Loucy (cell line): ENCODE results near the gene SPEM2.

Experiments used
- H2AFZ ChIP-seq: fragments of 200-600 bp; sonication (generic); 2 replicates; pipeline ENCODE4 v1.6.0; 2016; ENCODE audit warnings: antibody characterized with exemption, mild to moderate bottlenecking, low read length, moderate library complexity
- H3F3A ChIP-seq: fragments of 200-600 bp; 2 replicates; pipeline ENCODE4 v1.6.0; 2016; ENCODE audit warnings: antibody characterized with exemption, low read depth, mild to moderate bottlenecking
- H3K27me3 ChIP-seq: fragments of 200-600 bp; sonication (generic); 2 replicates; pipeline ENCODE4 v1.6.1; 2014; ENCODE audit warnings: low read length, mild to moderate bottlenecking; ENCODE audit not compliant: insufficient read depth, poor library complexity, severe bottlenecking
- H3K36me3 ChIP-seq: fragments of 200-600 bp; sonication (generic); 2 replicates; pipeline ENCODE4 v1.6.1; 2016; ENCODE audit warnings: low read length; ENCODE audit not compliant: insufficient read depth
- H3K4me1 ChIP-seq: fragments of 200-600 bp; sonication (generic); 2 replicates; pipeline ENCODE4 v1.5.1; 2014; ENCODE audit warnings: low read length, mild to moderate bottlenecking; ENCODE audit not compliant: insufficient read depth, poor library complexity, severe bottlenecking
- H3K4me2 ChIP-seq: fragments of 200-600 bp; sonication (generic); 2 replicates; pipeline ENCODE4 v1.6.0; 2014; ENCODE audit warnings: antibody characterized with exemption, low read length, low read depth, mild to moderate bottlenecking; ENCODE audit not compliant: poor library complexity, severe bottlenecking
- H3K4me3 ChIP-seq: fragments of 200-600 bp; sonication (generic); 2 replicates; pipeline ENCODE4 v1.5.1; 2014; ENCODE audit warnings: low read length, mild to moderate bottlenecking, mixed read lengths; ENCODE audit not compliant: poor library complexity, severe bottlenecking
- H3K79me2 ChIP-seq: fragments of 200-600 bp; sonication (generic); 2 replicates; pipeline ENCODE4 v1.6.1; 2014; ENCODE audit warnings: low read length; ENCODE audit not compliant: insufficient read depth
- H3K9ac ChIP-seq: fragments of 200-600 bp; sonication (generic); 2 replicates; pipeline ENCODE4 v1.6.0; 2014; ENCODE audit warnings: mild to moderate bottlenecking, low read depth, low read length, moderate library complexity; ENCODE audit not compliant: poor library complexity, severe bottlenecking
- H3K9me2 ChIP-seq: fragments of 200-600 bp; sonication (generic); replicated peaks from 2 replicates; pipeline ENCODE4 v1.6.1; 2016; ENCODE audit warnings: low read depth, low read length, mixed read lengths
- H3K9me3 ChIP-seq: fragments of 200-600 bp; sonication (generic); 2 replicates; pipeline ENCODE4 v1.6.1; 2014; ENCODE audit warnings: mild to moderate bottlenecking, antibody characterized with exemption, low read length, low read depth; ENCODE audit not compliant: insufficient read depth
- H4K20me1 ChIP-seq: fragments of 200-600 bp; sonication (generic); 2 replicates; pipeline ENCODE4 v1.6.0; 2014; ENCODE audit warnings: antibody characterized with exemption, low read length, mild to moderate bottlenecking; ENCODE audit not compliant: insufficient read depth, poor library complexity, severe bottlenecking
- EZH2phosphoT487 ChIP-seq: fragments of 200-600 bp; IDR thresholded peaks from 2 replicates; pipeline ENCODE4 v1.6.1; 2018; ENCODE audit warnings: antibody characterized with exemption, mild to moderate bottlenecking, moderate library complexity, borderline replicate concordance
- TF ChIP-seq, protein P1 (sequence below): fragments of 200-600 bp; sonication (generic); conservative IDR thresholded peaks from 2 replicates; pipeline ENCODE4 v1.5.1; 2014; ENCODE audit warnings: mild to moderate bottlenecking, antibody characterized with exemption, low read length

The SPEM2 gene

DNA sequence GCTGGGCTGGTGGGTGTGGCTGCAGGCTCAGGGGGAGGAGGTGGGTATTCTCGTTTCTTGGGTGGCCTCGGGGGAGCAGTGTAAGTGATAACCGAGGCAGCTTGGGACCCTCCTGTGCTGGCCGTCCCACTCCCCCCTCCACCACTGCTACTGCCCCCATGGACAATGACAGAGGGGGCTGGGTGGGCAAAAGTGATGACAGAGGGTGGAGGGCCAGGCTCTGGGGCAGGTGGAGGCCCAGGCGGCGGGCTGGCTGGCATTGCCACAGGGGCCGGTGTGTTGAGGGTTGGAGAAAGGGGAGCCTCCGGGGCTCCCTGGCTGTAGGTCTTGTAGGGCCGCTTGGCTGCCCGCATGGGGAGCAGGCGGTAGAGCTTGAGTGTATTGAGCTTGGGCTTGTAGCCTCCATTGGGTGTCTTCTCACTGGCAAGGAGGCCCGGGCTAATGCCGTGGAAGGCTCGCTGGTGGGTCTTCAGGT lies 38.0 kb downstream of the SPEM2 start:
- H3K36me3 ChIP-seq, result peaks cover 13% of the 10 kb centered on the region; the same call in 1 of the 2 replicates
- no peak overlapping the region for H3K9ac ChIP-seq
- peaks cover 9% of the 10 kb centered on the region for H3K4me1 ChIP-seq
- H3K9me2 ChIP-seq, result no peaks in the 10 kb centered on the region
- no peak overlapping the region for H3K4me2 ChIP-seq
- peaks cover 3% of the 10 kb centered on the region for H4K20me1 ChIP-seq
- TF ChIP-seq, protein P1, sequence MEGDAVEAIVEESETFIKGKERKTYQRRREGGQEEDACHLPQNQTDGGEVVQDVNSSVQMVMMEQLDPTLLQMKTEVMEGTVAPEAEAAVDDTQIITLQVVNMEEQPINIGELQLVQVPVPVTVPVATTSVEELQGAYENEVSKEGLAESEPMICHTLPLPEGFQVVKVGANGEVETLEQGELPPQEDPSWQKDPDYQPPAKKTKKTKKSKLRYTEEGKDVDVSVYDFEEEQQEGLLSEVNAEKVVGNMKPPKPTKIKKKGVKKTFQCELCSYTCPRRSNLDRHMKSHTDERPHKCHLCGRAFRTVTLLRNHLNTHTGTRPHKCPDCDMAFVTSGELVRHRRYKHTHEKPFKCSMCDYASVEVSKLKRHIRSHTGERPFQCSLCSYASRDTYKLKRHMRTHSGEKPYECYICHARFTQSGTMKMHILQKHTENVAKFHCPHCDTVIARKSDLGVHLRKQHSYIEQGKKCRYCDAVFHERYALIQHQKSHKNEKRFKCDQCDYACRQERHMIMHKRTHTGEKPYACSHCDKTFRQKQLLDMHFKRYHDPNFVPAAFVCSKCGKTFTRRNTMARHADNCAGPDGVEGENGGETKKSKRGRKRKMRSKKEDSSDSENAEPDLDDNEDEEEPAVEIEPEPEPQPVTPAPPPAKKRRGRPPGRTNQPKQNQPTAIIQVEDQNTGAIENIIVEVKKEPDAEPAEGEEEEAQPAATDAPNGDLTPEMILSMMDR, result no peak
- TF ChIP-seq EZH2phosphoT487, result no peak
- no peak overlapping the region for H3K4me3 ChIP-seq
- peaks cover 4% of the 10 kb centered on the region; the same call in 1 of the 2 replicates for H3F3A ChIP-seq
- H3K79me2 ChIP-seq, result 0 out of 2 replicates have a peak, but pooled peaks cover 3% of the 10 kb centered on the region
- no peak overlapping the region for H2AFZ ChIP-seq
- H3K27me3 ChIP-seq, result no peaks in the 10 kb centered on the region
- H3K9me3 ChIP-seq, result no peaks in the 10 kb centered on the region

DNA sequence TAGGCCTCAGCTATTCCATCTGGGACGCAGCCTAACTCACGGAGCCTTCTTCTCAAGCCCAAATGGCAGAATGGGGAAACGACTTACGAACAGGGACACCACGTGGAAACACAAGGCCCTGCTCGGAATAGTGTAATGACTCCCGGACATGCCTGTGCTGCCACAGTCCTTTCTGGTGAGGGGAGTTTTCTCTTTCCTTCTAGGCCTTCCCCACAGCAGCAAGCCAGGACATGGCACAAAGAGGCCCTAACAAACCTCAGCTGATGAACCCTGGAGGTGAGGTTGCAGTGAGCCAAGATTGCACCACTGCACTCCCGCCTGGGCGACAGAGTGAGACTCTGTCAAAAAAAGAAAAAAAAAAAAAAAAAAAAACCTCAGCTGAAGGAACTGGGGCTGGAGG lies 38.7 kb downstream of the SPEM2 start:
- no peaks in the 10 kb centered on the region for H3K9me3 ChIP-seq
- H2AFZ ChIP-seq, result no peak overlapping the region
- no peak for TF ChIP-seq EZH2phosphoT487
- TF ChIP-seq, protein P1, result no peak
- peaks cover 13% of the 10 kb centered on the region; the same call in 1 of the 2 replicates for H3K36me3 ChIP-seq
- H3K4me1 ChIP-seq, result peaks cover 9% of the 10 kb centered on the region
- no peaks in the 10 kb centered on the region for H3K9me2 ChIP-seq
- H3F3A ChIP-seq, result no peaks in the 10 kb centered on the region
- peaks cover 3% of the 10 kb centered on the region for H4K20me1 ChIP-seq
- H3K9ac ChIP-seq, result no peak overlapping the region
- no peak overlapping the region for H3K4me2 ChIP-seq
- H3K4me3 ChIP-seq, result no peak overlapping the region
- H3K79me2 ChIP-seq, result 0 out of 2 replicates have a peak, but pooled peaks cover 3% of the 10 kb centered on the region
- no peaks in the 10 kb centered on the region for H3K27me3 ChIP-seq

- H3F3A ChIP-seq, result no peaks in the 10 kb centered on the region
- H3K27me3 ChIP-seq, result no peaks in the 10 kb centered on the region
- H4K20me1 ChIP-seq, result peaks cover 3% of the 10 kb centered on the region
- H3K9ac ChIP-seq, result no peak overlapping the region
- H3K9me2 ChIP-seq, result no peaks in the 10 kb centered on the region
- no peak overlapping the region for H3K4me3 ChIP-seq
- peaks cover 13% of the 10 kb centered on the region; the same call in 1 of the 2 replicates for H3K36me3 ChIP-seq
- no peak overlapping the region for H2AFZ ChIP-seq
- peaks cover 9% of the 10 kb centered on the region for H3K4me1 ChIP-seq
- no peak overlapping the region for H3K4me2 ChIP-seq
- 0 out of 2 replicates have a peak, but pooled peaks cover 5% of the 10 kb centered on the region for H3K79me2 ChIP-seq
- no peaks in the 10 kb centered on the region for H3K9me3 ChIP-seq
- TF ChIP-seq, protein P1, result no peak
- TF ChIP-seq EZH2phosphoT487, result no peak
These were observed 40.3 kb downstream of the SPEM2 start for GRCh38 chr17:7465597-7466275.
